Memory B cell (primary cell): Measurements from ENCODE around the gene IL9.

Source experiments
- ATAC-seq: fragments of 150-1000 bp; cut with Tn5 transposase; 2 replicates; pipeline ENCODE4 v1.10.0; 2021; ENCODE audit warnings: low read depth, mild to moderate bottlenecking, moderate library complexity
- DNase-seq, 2 donors: peaks; one replicate each; pipeline ENCODE4 v3.0.0; 2022; ENCODE audit warnings: low spot score in 2 of 2
- H3K27ac Mint-ChIP-seq: one replicate; pipeline ENCODE4 v1.8.0; 2022; ENCODE audit warnings: mild to moderate bottlenecking, moderate library complexity, mixed read lengths
- H3K27me3 Mint-ChIP-seq: one replicate; pipeline ENCODE4 v1.8.0; 2022; ENCODE audit warnings: mixed read lengths
- H3K36me3 Mint-ChIP-seq: one replicate; pipeline ENCODE4 v1.8.0; 2022; ENCODE audit warnings: mild to moderate bottlenecking, mixed read lengths
- H3K4me1 Mint-ChIP-seq: one replicate; pipeline ENCODE4 v1.8.0; 2022; ENCODE audit warnings: mixed read lengths
- H3K4me3 Mint-ChIP-seq: one replicate; pipeline ENCODE4 v1.8.0; 2022; ENCODE audit warnings: mild to moderate bottlenecking, moderate library complexity, mixed read lengths
- H3K9me3 Mint-ChIP-seq: one replicate; pipeline ENCODE4 v1.8.0; 2022; ENCODE audit warnings: mixed read lengths

Gene IL9

GRCh38 chr5:135913713-135914626 is 18.3 kb upstream of the IL9 start:
- DNase-seq (no peak), ATAC-seq (no peak)
- H3K27ac Mint-ChIP-seq: no peak overlapping the region
- no peaks in the 10 kb centered on the region for H3K9me3 Mint-ChIP-seq
- H3K4me3 Mint-ChIP-seq: no peak overlapping the region
- peaks cover 28% of the 10 kb centered on the region for H3K27me3 Mint-ChIP-seq
- H3K36me3 Mint-ChIP-seq: no peaks in the 10 kb centered on the region
- no peaks in the 10 kb centered on the region for H3K4me1 Mint-ChIP-seq

DNA sequence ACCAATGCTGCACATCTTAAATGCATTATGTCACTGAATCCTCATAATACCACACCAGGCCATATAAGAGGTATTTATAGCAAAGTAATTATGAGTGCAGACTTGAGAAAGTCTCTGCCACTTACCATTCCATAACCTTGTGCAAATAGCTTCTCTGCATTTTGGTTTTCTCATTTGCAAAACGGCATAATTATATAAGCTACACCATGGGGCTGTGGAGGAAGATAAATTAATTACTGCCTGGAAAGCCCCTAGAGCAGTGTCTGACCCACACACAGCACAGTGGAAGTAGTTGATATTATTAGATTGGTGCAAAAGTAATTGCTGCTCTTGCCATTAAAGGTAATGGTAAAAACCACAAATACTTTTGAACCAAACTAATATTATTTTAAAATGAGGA is 9.5 kb upstream of the IL9 start:
- Mint-ChIP-seq H3K4me3 (no peak overlapping the region), H3K36me3 (no peaks in the 10 kb centered on the region), H3K27me3 (peaks cover 14% of the 10 kb centered on the region), H3K27ac (no peak overlapping the region), H3K4me1 (no peaks in the 10 kb centered on the region), H3K9me3 (no peaks in the 10 kb centered on the region)
- ATAC-seq (no peak), DNase-seq (no peak)

DNA sequence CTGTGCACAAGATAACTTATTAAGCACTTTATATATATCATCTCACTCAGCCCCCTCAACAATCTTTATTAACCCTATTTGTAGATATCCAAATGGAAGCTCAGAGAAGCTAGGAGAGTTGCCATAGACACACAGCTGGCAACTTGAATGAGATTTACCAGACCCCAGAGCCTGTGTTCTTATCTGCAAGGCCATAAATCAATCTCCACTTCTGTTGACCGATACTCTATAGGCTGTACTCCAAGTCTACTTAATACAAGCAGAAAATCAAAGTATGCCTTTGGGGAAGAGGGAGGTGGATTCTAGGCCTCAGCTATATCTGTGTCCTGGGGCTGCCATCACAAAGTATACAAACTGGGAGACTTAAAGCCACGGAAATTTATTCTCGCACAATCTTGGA is 6.0 kb upstream of the IL9 start:
- Mint-ChIP-seq H3K27ac (no peak overlapping the region), H3K4me3 (no peak overlapping the region), H3K9me3 (no peaks in the 10 kb centered on the region), H3K36me3 (no peaks in the 10 kb centered on the region), H3K4me1 (no peaks in the 10 kb centered on the region), H3K27me3 (peaks cover 8% of the 10 kb centered on the region)
- no peak for DNase-seq
- ATAC-seq: no peak

GRCh38 chr5:135900276-135900675 is 4.6 kb upstream of the IL9 start:
- DNase-seq: no peak
- ATAC-seq: no peak
- Mint-ChIP-seq H3K27ac (no peak overlapping the region), H3K36me3 (no peaks in the 10 kb centered on the region), H3K4me3 (no peak overlapping the region), H3K9me3 (no peaks in the 10 kb centered on the region), H3K4me1 (no peaks in the 10 kb centered on the region), H3K27me3 (peaks cover 10% of the 10 kb centered on the region)

- ATAC-seq: no peak
- no peak overlapping the region for H3K4me3 Mint-ChIP-seq
- no peak for DNase-seq
- peaks cover 10% of the 10 kb centered on the region for H3K27me3 Mint-ChIP-seq
- no peaks in the 10 kb centered on the region for H3K4me1 Mint-ChIP-seq
- H3K27ac Mint-ChIP-seq: no peak overlapping the region
- no peaks in the 10 kb centered on the region for H3K9me3 Mint-ChIP-seq
- no peaks in the 10 kb centered on the region for H3K36me3 Mint-ChIP-seq
These were observed 3.0 kb upstream of the IL9 start for GRCh38 chr5:135898651-135899050.

- no peak for ATAC-seq
These were observed 852 bp downstream of the IL9 start for GRCh38 chr5:135894789-135895188.

GRCh38 chr5:135894276-135894675 is 1.4 kb downstream of the IL9 start:
- Mint-ChIP-seq H3K4me1 (peaks cover 3% of the 10 kb centered on the region), H3K27ac (no peak overlapping the region), H3K27me3 (peaks cover 4% of the 10 kb centered on the region), H3K36me3 (no peaks in the 10 kb centered on the region), H3K9me3 (no peaks in the 10 kb centered on the region), H3K4me3 (no peak overlapping the region)
- ATAC-seq (no peak), DNase-seq (no peak)

More at GRCh38 chr5:135894789-135895188, 852 bp downstream of the IL9 start:
- H3K4me3 Mint-ChIP-seq: no peak overlapping the region
- peaks cover 4% of the 10 kb centered on the region for H3K27me3 Mint-ChIP-seq
- DNase-seq: no peak
- H3K9me3 Mint-ChIP-seq: no peaks in the 10 kb centered on the region
- no peaks in the 10 kb centered on the region for H3K36me3 Mint-ChIP-seq
- no peak overlapping the region for H3K27ac Mint-ChIP-seq
- peaks cover 3% of the 10 kb centered on the region for H3K4me1 Mint-ChIP-seq

GRCh38 chr5:135891791-135892190 is 3.9 kb downstream of the IL9 start:
- H3K4me1 Mint-ChIP-seq: peaks cover 6% of the 10 kb centered on the region
- peaks cover 2% of the 10 kb centered on the region for H3K27me3 Mint-ChIP-seq
- no peaks in the 10 kb centered on the region for H3K36me3 Mint-ChIP-seq
- ATAC-seq (no peak), DNase-seq (no peak)
- H3K9me3 Mint-ChIP-seq: no peaks in the 10 kb centered on the region
- H3K27ac Mint-ChIP-seq: no peak overlapping the region
- H3K4me3 Mint-ChIP-seq: no peak overlapping the region

- no peak for DNase-seq
- Mint-ChIP-seq H3K27ac (no peak overlapping the region), H3K36me3 (no peaks in the 10 kb centered on the region)
These were observed 4.4 kb downstream of the IL9 start for GRCh38 chr5:135891268-135891667.

GRCh38 chr5:135890867-135891266 is 4.8 kb downstream of the IL9 start:
- H3K9me3 Mint-ChIP-seq: no peaks in the 10 kb centered on the region
- H3K4me1 Mint-ChIP-seq: peaks cover 6% of the 10 kb centered on the region
- H3K4me3 Mint-ChIP-seq: no peak overlapping the region
- ATAC-seq (no peak), DNase-seq (no peak)
- H3K27ac Mint-ChIP-seq: no peak overlapping the region
- H3K36me3 Mint-ChIP-seq: no peaks in the 10 kb centered on the region
- no peaks in the 10 kb centered on the region for H3K27me3 Mint-ChIP-seq

More at GRCh38 chr5:135891268-135891667, 4.4 kb downstream of the IL9 start:
- Mint-ChIP-seq H3K9me3 (no peaks in the 10 kb centered on the region), H3K4me3 (no peak overlapping the region), H3K4me1 (peaks cover 6% of the 10 kb centered on the region), H3K27me3 (peaks cover 2% of the 10 kb centered on the region)
- ATAC-seq: no peak

DNA sequence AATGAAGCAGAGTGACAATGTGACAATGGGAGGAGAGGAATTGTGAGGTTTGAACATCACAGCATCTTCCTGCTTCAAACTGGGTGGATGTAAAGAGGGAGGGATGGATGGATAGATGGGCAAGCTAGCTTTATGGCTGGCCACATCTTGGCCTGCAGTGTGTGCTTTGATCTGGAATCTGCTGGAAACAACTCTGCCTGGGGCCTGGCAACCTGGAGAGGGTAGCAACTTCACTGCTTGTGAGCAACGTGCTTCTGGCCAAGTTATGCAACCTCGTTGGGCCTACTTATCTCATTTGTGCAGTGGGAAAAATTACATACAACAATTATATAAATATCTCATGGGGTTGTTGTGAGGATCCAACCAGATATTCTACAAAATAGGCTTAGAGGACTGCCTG is 5.3 kb downstream of the IL9 start:
- Mint-ChIP-seq H3K4me3 (no peak overlapping the region), H3K27me3 (peaks cover 3% of the 10 kb centered on the region), H3K4me1 (peaks cover 6% of the 10 kb centered on the region), H3K9me3 (no peaks in the 10 kb centered on the region), H3K36me3 (no peaks in the 10 kb centered on the region), H3K27ac (no peak overlapping the region)
- DNase-seq: no peak
- ATAC-seq: no peak

GRCh38 chr5:135887881-135888614 is 7.6 kb downstream of the IL9 start:
- Mint-ChIP-seq H3K4me3 (no peak overlapping the region), H3K4me1 (peaks cover 6% of the 10 kb centered on the region), H3K36me3 (no peaks in the 10 kb centered on the region), H3K27ac (no peak overlapping the region), H3K9me3 (no peaks in the 10 kb centered on the region), H3K27me3 (peaks cover 4% of the 10 kb centered on the region)
- no peak for DNase-seq
- no peak for ATAC-seq

DNA sequence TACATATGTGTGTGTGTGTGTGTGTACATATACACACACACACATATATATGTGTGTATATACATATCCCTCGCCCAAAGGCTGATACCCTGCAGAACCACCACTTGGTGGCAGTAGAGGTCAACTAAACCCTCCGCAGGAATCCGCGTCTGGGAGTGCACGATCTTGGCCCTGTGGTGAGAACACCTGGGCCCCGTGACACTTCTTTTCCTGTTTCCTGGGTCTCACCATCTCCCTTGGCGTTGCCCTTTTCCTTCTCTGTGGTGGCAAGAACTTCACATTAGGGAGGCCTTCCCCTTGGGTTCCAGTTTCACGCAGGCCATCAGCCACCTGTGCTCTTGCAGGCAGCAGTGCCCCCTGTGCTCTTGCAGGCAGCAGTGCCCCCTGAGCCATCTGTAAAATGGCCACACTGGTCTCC is 8.2 kb downstream of the IL9 start:
- Mint-ChIP-seq H3K27ac (no peak overlapping the region), H3K4me1 (peaks cover 6% of the 10 kb centered on the region), H3K4me3 (peak overlapping the region; percentile 36), H3K36me3 (no peaks in the 10 kb centered on the region), H3K9me3 (no peaks in the 10 kb centered on the region), H3K27me3 (peaks cover 4% of the 10 kb centered on the region)
- ATAC-seq: peak; percentile 94
- peak; percentile 57 to 60 for DNase-seq

DNA sequence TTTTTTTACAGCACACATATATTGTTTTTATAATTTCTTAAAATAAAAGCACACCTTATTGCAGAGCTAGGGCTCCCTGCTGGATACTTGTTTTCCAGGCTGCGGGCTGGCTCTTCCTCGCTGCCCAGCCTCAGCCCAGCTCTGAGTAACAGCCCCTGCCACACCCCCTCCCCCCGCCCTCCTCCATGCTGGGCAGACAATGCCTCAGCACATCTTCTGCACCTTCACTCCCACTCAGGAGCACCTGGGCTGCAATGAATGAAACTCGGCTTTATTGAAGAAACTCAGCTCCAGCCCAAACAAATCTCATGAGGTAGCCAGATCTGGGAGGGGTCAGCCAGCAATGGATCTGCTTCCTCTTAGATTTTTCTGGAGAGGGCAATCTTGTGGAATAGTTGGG is 9.5 kb downstream of the IL9 start:
- DNase-seq (no peak), ATAC-seq (no peak)
- Mint-ChIP-seq H3K9me3 (no peaks in the 10 kb centered on the region), H3K27ac (no peak overlapping the region), H3K27me3 (peaks cover 4% of the 10 kb centered on the region), H3K36me3 (no peaks in the 10 kb centered on the region), H3K4me3 (no peak overlapping the region), H3K4me1 (peaks cover 6% of the 10 kb centered on the region)
